ENCODE results near the gene CCR7.

Gene CCR7

GRCh38 chr17:40509626-40510327 lies 55.5 kb downstream of the CCR7 start:
- no peaks in the 10 kb centered on the region for H3K36me3 ChIP-seq (ENCODE audit: control insufficient read depth, insufficient read depth, low read length)
- no peak overlapping the region for H3K9ac ChIP-seq (ENCODE audit: low read length)
- no peaks in the 10 kb centered on the region for H3K4me1 ChIP-seq (ENCODE audit: control insufficient read depth, insufficient read depth, low read length)
- no peaks in the 10 kb centered on the region for H3K27me3 ChIP-seq (ENCODE audit: control insufficient read depth, insufficient read depth, low read length)
- H3K9me3 ChIP-seq (ENCODE audit: control insufficient read depth, low read length), result no peaks in the 10 kb centered on the region
- no peak overlapping the region for H3K4me3 ChIP-seq (ENCODE audit: low read length)

- Histone ChIP-seq H3K27me3 (ENCODE audit: control insufficient read depth, insufficient read depth, low read length) (no peaks in the 10 kb centered on the region), H3K4me3 (ENCODE audit: low read length) (no peak overlapping the region), H3K4me1 (ENCODE audit: control insufficient read depth, insufficient read depth, low read length) (peaks cover 4% of the 10 kb centered on the region), H3K36me3 (ENCODE audit: control insufficient read depth, insufficient read depth, low read length) (no peaks in the 10 kb centered on the region), H3K9ac (ENCODE audit: low read length) (no peak overlapping the region), H3K9me3 (ENCODE audit: control insufficient read depth, low read length) (no peaks in the 10 kb centered on the region)
These were observed 58.5 kb downstream of the CCR7 start for GRCh38 chr17:40506786-40507185.
